SW 1271 (cell line): Measurements from ENCODE around the gene DHX34.
"Not testable (repeated sequence)": the region's sequence is repeated elsewhere in the genome, so short reads cannot be mapped to it uniquely, and the experiment has no call there.

ENCODE experiments used
- DNase-seq, 2 experiments: peaks; one replicate each; lab custom pipeline; 2025; lab: John Stamatoyannopoulos, UW

Gene DHX34

DNA sequence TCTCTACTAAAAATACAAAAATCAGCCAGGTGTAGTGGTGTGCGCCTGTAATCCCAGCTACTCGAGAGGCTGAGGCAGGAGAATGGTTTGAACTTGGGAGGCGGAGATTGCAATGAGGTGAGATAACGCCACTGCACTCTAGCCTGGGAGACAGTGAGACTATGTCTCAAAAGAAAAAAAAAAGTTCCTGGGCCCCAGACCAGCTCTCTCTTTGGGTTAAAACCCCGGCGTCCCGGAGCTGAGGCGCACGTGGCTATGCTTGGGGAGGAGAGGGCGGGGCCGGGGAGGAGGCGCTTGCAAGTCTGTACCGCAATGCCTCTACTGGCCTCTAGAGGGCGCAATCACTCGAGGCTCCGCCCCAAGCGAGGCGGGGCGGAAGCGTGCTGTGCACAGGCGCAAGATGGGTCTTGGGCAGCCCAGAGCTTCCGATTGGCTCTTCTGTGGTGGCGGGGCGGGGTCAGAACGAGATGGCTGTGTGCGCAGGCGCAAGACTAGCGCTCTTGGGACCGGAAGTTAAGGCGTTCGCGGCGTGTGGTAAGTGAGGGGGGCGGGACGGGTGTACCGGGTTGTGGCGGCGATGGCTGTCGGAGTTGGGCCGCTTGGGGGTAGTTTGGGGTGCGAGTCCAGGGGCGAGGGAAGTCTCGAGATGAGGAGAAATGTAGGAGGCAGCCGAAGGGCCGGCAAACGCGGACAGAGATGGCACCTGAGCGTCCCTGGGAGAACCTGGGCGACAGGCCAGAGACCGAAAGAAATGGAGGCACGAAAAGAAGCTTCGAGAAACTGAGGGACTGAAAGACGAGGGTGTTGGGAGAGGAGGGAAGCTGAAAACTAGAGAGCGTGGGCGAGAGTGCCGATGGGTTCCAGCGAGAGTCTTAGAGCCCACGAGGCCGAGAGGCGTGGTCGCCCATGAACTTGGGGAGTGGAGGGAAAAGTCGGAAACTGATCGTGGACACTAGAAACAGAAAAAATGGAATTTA lies at the start of gene DHX34:
Gene DHX34 (plus strand): TSS at position 497 of the 977 bp plus-strand sequence. CDS start 3,716 bp downstream, outside the sequence.
- DNase-seq = peak; percentile 83 to 95

DNA sequence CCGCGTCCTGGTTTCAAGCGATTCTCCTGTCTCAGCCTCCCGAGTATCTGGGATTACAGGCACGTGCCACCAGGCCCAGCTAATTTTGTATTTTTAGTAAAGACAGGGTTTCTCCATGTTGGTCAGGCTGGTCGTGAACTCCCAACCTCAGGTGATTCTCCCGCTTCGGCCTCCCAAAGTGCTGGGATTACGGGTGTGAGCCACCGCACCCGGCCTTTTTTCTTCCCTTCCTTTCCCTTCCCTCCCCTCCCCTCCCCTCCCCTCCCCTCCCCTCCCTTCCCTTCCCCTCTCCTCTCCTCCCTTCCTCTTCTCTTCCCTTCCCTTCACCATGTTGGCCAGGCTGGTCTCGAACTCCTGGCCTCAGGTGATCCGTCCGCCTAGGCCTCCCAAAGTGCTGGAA lies 48.2 kb upstream of the DHX34 start:
- DNase-seq = not testable (repeated sequence)

DNA sequence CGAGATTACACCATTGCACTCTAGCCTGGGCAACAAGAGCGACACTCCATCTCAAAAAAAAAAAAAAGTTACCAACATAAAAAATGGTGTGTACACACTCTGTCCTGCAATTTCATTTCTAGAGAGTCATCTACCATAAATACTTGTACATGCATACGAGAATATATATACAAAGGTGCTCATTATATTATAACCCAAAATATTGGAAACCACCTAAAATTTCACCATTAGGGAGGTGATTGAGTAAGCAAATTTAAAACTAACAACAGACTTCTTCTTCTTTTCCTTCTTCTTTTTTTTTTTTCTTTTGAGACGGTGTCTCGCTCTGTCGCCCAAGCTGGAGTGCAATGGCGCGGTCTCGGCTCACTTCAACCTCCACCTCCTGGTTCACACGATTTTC lies 46.9 kb upstream of the DHX34 start:
- no peak for DNase-seq

GRCh38 chr19:47303966-47304365 lies 45.1 kb upstream of the DHX34 start:
- DNase-seq = no peak

DNA sequence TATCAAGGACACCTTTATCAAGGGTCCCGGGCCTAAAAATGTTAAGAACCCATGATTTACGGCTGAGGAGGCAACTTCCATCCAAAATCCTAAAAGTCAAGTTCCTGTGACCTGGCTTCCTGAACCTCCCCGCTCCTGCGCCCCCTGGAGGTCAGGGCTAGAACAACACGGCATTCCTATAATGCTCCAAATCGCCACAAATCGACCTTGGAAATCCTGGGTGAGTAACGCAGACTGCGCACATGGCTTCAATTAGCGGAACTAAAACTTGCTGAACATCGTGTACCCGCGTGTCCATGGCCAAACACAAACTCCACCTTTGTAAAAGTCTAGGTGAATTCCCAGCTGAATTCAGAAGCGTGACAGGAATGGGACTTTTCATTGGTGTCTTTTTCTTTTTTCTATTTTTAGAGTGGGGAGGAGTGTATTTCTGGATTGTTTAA lies 43.8 kb upstream of the DHX34 start:
- DNase-seq = peak; percentile 9 to 60

GRCh38 chr19:47306303-47306702 lies 42.8 kb upstream of the DHX34 start:
- no peak for DNase-seq

DNA sequence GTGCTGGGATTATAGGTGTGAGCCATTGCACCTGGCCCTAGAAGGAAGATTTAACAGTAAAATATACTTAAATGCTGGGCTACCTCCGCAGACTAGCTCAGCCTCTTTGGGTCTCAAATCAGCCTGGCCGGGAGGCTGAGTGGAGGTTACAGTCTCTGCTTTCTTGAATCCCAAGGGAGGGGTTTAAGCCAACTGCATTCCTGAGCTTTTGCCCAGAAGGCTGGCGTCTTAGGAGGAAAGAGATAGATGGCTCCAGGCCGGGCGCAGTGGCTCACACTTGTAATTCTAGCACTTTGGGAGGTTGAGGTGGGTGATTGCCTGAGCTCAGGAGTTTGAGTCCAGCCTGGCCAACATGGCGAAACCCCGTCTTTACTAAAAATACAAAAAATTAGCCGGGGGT lies 40.1 kb upstream of the DHX34 start:
- DNase-seq = no peak

DNA sequence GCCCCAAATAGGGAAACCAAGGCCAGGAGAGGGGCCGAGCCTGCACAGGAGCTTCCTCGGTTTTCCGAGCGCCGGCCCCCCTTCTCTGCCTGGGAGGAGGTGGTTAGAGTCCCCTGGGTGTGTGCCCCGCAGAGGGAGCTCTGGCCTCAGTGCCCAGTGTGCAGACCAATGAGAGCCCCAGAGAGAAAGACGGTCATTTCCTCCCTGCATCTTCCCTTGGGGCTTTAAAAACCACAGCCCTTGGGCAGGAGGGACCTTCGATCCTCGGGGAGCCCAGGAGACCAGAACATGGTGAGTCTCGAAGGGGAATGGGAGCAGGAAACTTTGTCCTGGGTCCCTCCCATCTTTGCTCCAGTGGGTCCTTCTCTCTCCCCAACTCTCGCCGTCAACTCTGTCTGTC lies 39.5 kb upstream of the DHX34 start, which contains the start of gene C5AR1:
Gene C5AR1 (plus strand): TSS at position 254 of the 400 bp plus-strand sequence. CDS start 35 bp downstream, at position 289.
- no peak for DNase-seq

DNA sequence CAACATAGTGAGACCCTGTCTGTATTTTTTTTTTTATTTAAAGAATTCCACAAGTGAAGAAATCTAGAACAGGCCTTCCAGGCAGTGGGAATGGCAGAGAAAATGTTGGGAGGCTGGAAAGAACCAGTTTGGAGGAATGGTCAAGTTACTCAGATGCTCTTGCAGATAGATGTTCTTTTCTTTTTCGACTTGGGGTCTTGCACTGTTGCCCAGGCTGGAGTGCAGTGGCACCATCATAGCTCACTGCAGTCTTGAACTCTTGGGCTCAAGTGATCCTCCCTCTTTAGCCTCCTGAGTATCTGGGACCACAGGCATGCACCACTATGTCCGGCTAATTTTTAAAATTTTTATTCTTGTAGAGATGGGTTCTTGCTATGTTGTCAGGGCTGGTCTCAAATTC lies 38.8 kb upstream of the DHX34 start:
- no peak for DNase-seq

DNA sequence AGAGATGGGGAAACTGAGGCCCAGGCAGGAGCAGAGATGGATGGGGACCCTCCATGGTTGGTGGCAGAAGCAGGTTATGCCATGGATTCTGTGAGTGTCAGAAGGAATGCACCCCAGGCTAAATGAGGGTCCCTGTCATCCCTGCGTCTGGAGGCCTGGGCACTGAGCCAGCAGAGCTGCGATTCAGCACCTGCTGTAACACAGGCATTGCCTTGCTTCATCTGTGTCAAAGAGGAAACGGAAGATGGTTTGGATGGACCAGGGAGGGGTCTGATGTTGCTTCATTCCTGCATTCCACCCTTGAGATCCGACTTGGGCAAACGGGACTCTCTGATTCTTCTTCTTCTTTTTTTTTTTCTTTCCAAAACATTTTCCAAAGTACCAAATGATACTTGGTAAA lies 38.3 kb upstream of the DHX34 start:
- DNase-seq = no peak

DNA sequence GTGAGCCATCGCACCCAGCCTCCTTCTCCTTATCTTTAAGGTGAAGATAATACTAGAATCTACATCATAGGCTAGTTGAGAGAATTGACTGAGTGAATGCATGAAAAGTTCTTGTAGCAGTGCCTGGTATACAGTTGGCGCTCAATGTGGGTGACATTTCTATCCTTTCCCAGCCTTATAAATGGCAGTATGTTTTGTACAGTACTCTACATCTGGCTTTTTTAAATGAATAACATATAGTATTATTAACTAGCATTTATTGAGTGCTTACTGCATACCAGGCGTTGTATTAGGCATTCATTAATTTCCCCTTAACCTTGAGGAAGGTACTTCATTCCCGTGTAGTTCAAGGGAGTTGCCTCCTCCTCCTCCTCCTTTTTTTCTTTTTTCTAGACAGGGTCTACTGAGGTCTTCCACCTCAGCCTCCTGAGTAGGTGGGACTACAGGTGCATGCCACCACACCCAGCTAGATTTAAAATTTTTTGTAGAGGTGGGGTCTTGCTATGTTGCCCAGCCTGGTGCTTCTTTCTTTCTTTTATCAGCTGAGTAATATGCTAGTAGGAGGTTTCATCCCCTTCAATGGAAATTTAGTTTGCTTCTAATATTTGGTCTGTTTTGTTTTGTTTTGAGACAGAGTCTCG lies 36.6 kb upstream of the DHX34 start:
- DNase-seq = no peak

DNA sequence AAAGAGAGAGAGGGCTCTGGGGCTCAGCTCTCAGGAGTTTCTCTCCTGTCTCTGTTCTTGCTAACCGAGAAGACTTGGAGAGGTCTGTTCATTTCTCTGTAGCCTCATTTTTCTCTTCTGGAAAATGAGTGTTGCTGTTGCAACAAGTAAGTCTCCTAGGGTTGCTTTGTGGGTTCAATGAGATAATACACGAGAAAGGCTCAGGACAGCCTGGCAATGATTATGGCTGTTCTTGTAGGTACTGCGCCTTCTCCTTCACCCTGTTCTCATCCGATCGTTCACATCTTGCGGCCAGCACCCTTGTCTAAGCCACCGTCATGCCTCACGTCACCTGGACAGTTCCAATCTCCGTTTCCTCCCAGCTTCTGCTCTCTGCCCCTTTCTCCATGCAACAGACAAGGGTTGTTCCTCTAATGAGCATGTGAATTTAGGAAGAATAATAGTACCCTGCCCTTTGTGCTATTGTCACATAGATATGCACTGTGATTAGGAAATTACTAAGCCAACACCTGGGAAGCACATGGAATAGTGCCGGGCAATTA lies 35.3 kb upstream of the DHX34 start:
- DNase-seq = no peak

- peak; percentile 36 to 63 for DNase-seq
Measured at GRCh38 chr19:47315125-47315821, 33.8 kb upstream of the DHX34 start.

- DNase-seq = no peak
Measured at GRCh38 chr19:47316513-47316912, 32.6 kb upstream of the DHX34 start.

DNA sequence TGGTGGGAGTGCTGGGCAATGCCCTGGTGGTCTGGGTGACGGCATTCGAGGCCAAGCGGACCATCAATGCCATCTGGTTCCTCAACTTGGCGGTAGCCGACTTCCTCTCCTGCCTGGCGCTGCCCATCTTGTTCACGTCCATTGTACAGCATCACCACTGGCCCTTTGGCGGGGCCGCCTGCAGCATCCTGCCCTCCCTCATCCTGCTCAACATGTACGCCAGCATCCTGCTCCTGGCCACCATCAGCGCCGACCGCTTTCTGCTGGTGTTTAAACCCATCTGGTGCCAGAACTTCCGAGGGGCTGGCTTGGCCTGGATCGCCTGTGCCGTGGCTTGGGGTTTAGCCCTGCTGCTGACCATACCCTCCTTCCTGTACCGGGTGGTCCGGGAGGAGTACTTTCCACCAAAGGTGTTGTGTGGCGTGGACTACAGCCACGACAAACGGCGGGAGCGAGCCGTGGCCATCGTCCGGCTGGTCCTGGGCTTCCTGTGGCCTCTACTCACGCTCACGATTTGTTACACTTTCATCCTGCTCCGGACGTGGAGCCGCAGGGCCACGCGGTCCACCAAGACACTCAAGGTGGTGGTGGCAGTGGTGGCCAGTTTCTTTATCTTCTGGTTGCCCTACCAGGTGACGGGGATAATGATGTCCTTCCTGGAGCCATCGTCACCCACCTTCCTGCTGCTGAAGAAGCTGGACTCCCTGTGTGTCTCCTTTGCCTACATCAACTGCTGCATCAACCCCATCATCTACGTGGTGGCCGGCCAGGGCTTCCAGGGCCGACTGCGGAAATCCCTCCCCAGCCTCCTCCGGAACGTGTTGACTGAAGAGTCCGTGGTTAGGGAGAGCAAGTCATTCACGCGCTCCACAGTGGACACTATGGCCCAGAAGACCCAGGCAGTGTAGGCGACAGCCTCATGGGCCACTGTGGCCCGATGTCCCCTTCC lies 28.9 kb upstream of the DHX34 start:
- DNase-seq = no peak

- no peak for DNase-seq
Measured at GRCh38 chr19:47321630-47322029, 27.5 kb upstream of the DHX34 start.

DNA sequence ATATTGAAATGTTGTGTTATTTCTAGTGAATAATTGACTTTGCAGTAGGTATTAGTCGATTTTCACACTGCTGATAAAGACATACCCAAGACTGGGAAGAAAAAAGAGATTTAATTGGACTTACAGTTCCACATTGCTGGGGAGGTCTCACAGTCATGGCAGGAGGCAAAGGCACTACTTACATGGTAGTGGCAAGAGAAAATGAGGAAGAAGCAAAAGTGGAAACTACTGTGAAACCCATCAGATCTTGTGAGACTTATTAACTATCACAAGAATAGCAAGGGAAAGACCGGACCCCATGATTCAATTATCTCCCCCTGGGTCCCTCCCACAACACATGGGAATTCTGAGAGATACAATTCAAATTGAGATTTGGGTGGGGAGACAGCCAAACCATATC lies 27.1 kb upstream of the DHX34 start:
- DNase-seq = no peak

DNA sequence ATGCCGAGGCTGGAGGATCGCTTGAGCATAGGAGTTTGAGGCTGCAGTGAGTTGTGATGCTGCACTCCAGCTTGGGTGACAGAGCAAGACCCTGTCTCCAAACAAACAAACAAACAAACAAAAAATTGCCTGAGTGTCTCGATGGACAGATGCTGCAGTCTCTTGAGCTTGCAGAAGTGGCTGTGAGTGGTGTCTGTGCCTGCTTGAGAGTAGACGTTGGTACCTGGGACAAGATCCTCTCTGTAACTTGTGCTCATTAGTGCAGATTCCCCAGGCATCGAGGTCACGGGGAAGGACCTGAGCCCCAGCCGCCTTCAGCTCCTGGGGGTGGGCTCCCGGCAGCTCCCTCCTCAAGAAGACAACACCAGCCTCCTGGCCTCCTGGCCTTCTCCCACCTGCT lies 25.7 kb upstream of the DHX34 start:
- DNase-seq = no peak

DNA sequence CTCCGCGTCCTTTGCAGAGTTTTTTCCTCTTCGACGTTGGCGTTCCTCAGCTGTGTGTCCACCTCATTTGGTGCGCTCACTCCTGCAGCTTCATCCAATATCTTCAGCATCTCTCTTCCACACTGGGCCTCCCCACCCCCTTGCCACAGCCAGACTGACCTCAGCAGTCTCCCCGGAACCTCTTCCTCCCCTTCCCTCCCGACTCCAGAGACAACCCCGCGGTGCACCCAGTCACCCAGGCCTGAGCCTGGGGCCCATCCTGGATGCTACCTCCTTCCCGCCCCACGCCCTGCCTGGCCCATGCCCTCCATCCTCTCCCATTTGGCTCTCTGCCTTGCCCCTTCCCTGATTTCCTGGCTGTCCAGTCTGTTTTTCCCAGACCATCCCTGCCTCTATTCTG lies 25.2 kb upstream of the DHX34 start:
- no peak for DNase-seq

DNA sequence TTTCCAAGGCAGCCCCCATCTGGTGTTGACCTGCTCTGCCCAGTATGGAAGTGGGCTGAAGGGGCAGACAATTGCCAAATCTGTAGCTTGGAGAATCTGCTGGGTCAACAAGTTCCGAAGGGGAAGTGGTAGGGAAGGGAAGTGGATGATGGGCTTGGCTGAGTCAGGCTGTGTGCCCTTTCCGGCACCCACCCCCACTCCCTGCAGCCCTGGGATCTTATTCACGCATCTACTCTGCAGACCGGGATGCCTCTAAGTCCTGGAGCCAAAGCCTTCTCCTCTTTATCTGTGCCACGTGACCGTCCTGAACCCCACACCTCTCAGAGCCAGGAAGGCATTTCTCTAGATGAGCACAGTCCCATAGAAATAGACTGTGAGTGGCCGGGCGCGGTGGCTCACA lies 24.6 kb upstream of the DHX34 start:
- no peak for DNase-seq

GRCh38 chr19:47330466-47330869 lies 18.6 kb upstream of the DHX34 start:
- DNase-seq = no peak
